ENCODE measurements around the gene VPS13A.

The VPS13A gene

GRCh38 chr9:77211561-77211960 lies 34.2 kb downstream of the VPS13A start:
- TF ChIP-seq CTCF (IDR thresholded peaks at IDR 0.05; ENCODE audit: borderline replicate concordance, control extremely low read depth, extremely low read depth, insufficient read depth, missing control alignments): no peak
- no peak for DNase-seq (ENCODE audit: low spot score)
- in situ Hi-C loops (cut with MboI; ENCODE audit: low sequenced_read_pairs, unreplicated experiment): no loop called here

- in situ Hi-C loops (cut with MboI; ENCODE audit: low sequenced_read_pairs, unreplicated experiment): no loop called here
- TF ChIP-seq CTCF (IDR thresholded peaks at IDR 0.05; ENCODE audit: borderline replicate concordance, control extremely low read depth, extremely low read depth, insufficient read depth, missing control alignments): no peak
- no peak for DNase-seq (ENCODE audit: low spot score)
Measured at GRCh38 chr9:77212801-77213200, 35.5 kb downstream of the VPS13A start.

- no peak for DNase-seq (ENCODE audit: low spot score)
- TF ChIP-seq CTCF (IDR thresholded peaks at IDR 0.05; ENCODE audit: borderline replicate concordance, control extremely low read depth, extremely low read depth, insufficient read depth, missing control alignments): no peak
- in situ Hi-C loops (cut with MboI; ENCODE audit: low sequenced_read_pairs, unreplicated experiment): no loop called here
Measured at GRCh38 chr9:77215874-77216273, 38.5 kb downstream of the VPS13A start.

- in situ Hi-C loops (cut with MboI; ENCODE audit: low sequenced_read_pairs, unreplicated experiment): no loop called here
- TF ChIP-seq CTCF (IDR thresholded peaks at IDR 0.05; ENCODE audit: borderline replicate concordance, control extremely low read depth, extremely low read depth, insufficient read depth, missing control alignments): no peak
- DNase-seq (ENCODE audit: low spot score): no peak
Measured at GRCh38 chr9:77218612-77219011, 41.3 kb downstream of the VPS13A start.

- in situ Hi-C loops (cut with MboI; ENCODE audit: low sequenced_read_pairs, unreplicated experiment): no loop called here
- no peak for TF ChIP-seq CTCF (IDR thresholded peaks at IDR 0.05; ENCODE audit: borderline replicate concordance, control extremely low read depth, extremely low read depth, insufficient read depth, missing control alignments)
- DNase-seq (ENCODE audit: low spot score): no peak
Measured at GRCh38 chr9:77221431-77221830, 44.1 kb downstream of the VPS13A start.

- DNase-seq (ENCODE audit: low spot score): no peak
- TF ChIP-seq CTCF (IDR thresholded peaks at IDR 0.05; ENCODE audit: borderline replicate concordance, control extremely low read depth, extremely low read depth, insufficient read depth, missing control alignments): no peak
- in situ Hi-C loops (cut with MboI; ENCODE audit: low sequenced_read_pairs, unreplicated experiment): no loop called here
Measured at GRCh38 chr9:77224746-77225312, 47.5 kb downstream of the VPS13A start.

GRCh38 chr9:77236693-77237092 lies 59.4 kb downstream of the VPS13A start:
- no peak for TF ChIP-seq CTCF (IDR thresholded peaks at IDR 0.05; ENCODE audit: borderline replicate concordance, control extremely low read depth, extremely low read depth, insufficient read depth, missing control alignments)
- in situ Hi-C loops (cut with MboI; ENCODE audit: low sequenced_read_pairs, unreplicated experiment): no loop called here
- no peak for DNase-seq (ENCODE audit: low spot score)
